GM12891 (cell line): ENCODE measurements around the gene DHRS7C.

ENCODE experiments used
- DNase-seq: peaks from one replicate; pipeline ENCODE4 v3.0.0; 2011; ENCODE audit warnings: low spot score; ENCODE audit not compliant: insufficient read length
- FAIRE-seq: peaks from 2 replicates; lab custom pipeline; 2011; peaks lifted over from hg19 to GRCh38; lab: Jason Lieb, UNC
- PAX5 ChIP-seq: IDR thresholded peaks from 2 replicates; pipeline ENCODE4 v1.6.1; 2011; ENCODE audit warnings: low read length, moderate library complexity, mild to moderate bottlenecking; ENCODE audit not compliant: insufficient read depth, severe bottlenecking
- POLR2A ChIP-seq: IDR thresholded peaks from 2 replicates; pipeline ENCODE4 v1.6.1; 2011; ENCODE audit warnings: low read depth, low read length, control low read depth
- POLR2AphosphoS5 ChIP-seq: IDR thresholded peaks from 2 replicates; pipeline ENCODE4 v1.6.1; 2011; ENCODE audit warnings: low read depth, low read length, control low read depth
- POU2F2 ChIP-seq: IDR thresholded peaks from 2 replicates; pipeline ENCODE4 v1.6.1; 2011; ENCODE audit warnings: low read depth, mild to moderate bottlenecking, control low read depth, low read length, moderate library complexity
- SPI1 ChIP-seq: IDR thresholded peaks from 2 replicates; pipeline ENCODE4 v1.6.1; 2011; ENCODE audit warnings: low read depth, low read length, control low read depth
- TAF1 ChIP-seq: IDR thresholded peaks from 2 replicates; pipeline ENCODE4 v1.6.1; 2011; ENCODE audit warnings: low read depth, low read length, control low read depth

Gene DHRS7C

DNA sequence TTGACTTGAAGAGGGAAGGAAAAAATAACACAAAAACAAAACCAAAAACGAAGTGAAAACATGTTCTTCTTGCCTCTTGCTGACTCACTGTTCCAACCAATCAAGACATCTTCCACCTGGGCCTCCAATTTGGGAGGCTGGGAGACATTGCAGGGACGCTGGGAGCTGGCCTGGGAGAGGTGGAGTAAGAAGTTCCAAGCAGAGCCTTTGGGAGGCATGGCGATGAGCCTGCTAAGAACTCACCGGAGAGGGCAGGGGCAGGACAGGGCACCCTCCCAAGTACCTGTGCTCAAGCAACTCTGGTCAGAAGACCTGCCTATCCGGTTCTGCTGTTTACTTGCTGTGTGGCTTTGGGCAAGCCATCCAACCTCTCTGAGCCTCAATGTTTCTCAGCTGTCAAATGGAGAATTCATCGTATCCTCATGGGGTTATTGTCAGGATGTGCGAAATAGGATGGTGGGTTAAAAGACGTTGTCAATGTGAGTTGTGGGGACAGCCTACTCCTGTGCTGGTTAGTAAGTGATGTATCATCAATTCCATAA lies 33.5 kb upstream of the DHRS7C start:
- no peak for DNase-seq
- TF ChIP-seq TAF1 (no peak), POLR2AphosphoS5 (no peak), PAX5 (no peak), SPI1 (no peak), POU2F2 (no peak), POLR2A (no peak)
- FAIRE-seq, result no peak

GRCh38 chr17:9824094-9824493 lies 32.7 kb upstream of the DHRS7C start:
- FAIRE-seq (no peak), DNase-seq (no peak)
- no peak for TF ChIP-seq POU2F2
- no peak for TF ChIP-seq POLR2AphosphoS5
- TF ChIP-seq PAX5, result no peak
- TF ChIP-seq POLR2A, result no peak
- TF ChIP-seq SPI1, result no peak
- no peak for TF ChIP-seq TAF1

DNA sequence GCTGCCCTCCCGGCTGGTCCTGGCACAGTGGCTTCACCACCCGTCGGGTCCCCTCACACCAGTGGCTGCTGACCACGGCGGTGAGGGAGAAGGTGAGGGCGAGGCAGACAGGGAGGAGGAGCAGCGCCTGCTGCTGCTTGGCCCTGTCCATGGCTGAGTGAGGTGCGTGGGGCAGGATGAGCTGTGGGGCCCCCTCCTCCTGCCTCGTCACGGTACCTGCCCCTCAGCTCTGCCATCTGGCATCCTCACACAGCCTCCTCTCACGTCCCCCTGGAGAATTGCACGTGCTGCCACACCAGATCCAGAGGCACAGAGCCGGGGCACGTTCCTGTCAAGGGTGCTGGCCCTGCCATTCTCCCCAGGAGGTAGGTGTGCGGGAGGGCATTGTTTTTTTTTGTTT lies 30.5 kb upstream of the DHRS7C start, which contains the start of gene GSG1L2:
TSS of gene GSG1L2 (minus strand) at position 159 of the 400 bp plus-strand sequence. CDS start at position 151, 8 bp downstream.
- DNase-seq, result no peak
- FAIRE-seq, result no peak
- TF ChIP-seq POU2F2 (no peak), POLR2AphosphoS5 (no peak), POLR2A (no peak), SPI1 (no peak), TAF1 (no peak), PAX5 (no peak)

DNA sequence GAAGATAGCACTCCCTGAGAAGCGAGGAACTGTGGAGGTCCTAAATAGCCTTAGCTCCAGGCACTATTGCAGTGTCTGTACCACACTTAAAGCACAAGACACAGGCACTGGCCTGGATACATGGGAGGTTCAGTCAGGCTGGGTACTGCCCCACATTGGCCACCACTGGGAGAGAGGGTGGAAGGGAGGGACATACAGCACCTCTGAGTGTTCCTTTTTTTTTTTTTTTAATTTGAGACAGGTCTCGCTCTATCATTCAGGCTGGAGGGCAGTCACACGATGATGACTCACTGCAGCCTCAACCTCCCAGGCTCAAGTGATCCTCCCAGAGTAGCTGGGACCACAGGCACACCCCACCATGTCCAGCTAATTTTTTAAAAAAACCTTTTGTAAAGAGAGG lies 29.1 kb upstream of the DHRS7C start:
- DNase-seq (no peak), FAIRE-seq (no peak)
- no peak for TF ChIP-seq TAF1
- no peak for TF ChIP-seq SPI1
- no peak for TF ChIP-seq PAX5
- no peak for TF ChIP-seq POU2F2

- no peak for DNase-seq
- no peak for TF ChIP-seq POLR2AphosphoS5
- TF ChIP-seq PAX5, result no peak
- TF ChIP-seq TAF1, result no peak
- no peak for TF ChIP-seq SPI1
- no peak for TF ChIP-seq POLR2A
- TF ChIP-seq POU2F2, result no peak
- no peak for FAIRE-seq
These were observed 27.4 kb upstream of the DHRS7C start for GRCh38 chr17:9818760-9819159.

DNA sequence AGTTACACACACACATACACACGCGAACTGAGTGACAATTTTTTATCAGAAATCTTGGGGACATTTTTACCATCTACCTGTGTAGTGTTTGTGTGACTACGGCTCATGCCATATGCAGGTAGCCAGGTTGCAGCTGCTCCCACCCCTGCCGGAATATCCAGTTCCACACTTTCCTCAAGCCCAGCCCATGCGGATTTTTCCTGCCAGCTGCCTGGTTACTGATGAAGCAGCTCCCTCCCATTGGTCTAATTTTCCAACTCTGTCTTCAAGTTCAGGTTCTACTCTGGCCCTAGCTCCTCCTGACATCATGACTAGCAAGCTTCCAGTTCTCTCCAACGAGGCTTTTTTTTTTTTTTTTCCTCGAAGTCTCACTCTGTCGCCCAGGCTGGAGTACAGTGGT lies 25.7 kb upstream of the DHRS7C start:
- DNase-seq (no peak), FAIRE-seq (no peak)
- no peak for TF ChIP-seq TAF1
- TF ChIP-seq POLR2AphosphoS5, result no peak
- TF ChIP-seq SPI1, result no peak
- no peak for TF ChIP-seq PAX5
- TF ChIP-seq POU2F2, result no peak
- no peak for TF ChIP-seq POLR2A

DNA sequence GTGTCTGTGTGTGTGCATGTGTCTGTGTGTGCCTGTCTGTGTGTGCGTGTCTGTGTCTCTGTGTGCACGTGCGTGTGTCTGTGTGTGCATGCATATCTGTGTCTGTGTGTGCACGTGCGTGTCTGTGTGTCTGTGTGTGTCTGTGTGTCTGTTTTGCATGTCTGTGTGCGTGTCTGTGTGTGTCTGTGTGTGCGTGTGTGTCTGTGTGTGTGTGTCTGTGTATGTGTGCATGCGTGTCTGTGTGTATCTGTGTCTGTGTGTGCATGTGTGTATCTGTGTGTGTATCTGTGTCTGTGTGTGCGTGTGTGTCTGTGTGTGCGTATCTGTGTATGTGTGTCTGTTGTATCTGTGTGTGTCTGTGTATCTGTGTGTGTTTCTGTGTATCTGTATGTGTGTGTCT lies 25.1 kb upstream of the DHRS7C start:
- DNase-seq (no peak), FAIRE-seq (no peak)
- TF ChIP-seq PAX5 (no peak), POU2F2 (no peak), POLR2A (no peak)

GRCh38 chr17:9814337-9814945 lies 23.0 kb upstream of the DHRS7C start:
- TF ChIP-seq PAX5 (no peak), POLR2A (no peak), POLR2AphosphoS5 (no peak), POU2F2 (no peak), TAF1 (no peak), SPI1 (no peak)
- DNase-seq (no peak), FAIRE-seq (no peak)

- no peak for FAIRE-seq
These were observed 21.8 kb upstream of the DHRS7C start for GRCh38 chr17:9813166-9813565.

DNA sequence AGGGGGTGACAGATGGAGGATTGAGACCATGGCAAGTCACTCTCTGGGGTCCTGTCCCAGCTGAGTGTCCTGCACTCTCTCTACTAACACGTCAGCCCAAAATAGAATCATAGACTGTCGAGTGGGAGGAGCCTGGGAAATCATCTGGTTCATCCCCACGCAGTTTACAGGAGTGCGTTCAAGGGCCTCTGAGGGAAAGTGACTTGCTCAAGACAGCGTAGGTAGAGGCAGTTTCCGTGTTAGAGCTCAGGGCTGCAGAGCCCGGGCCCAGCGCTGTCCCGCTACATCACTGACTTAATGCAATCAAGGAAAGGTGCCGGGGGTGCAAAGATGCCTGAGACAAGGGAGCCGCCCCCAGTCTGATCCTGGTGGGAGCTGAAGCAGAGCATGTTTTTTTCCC lies 20.1 kb upstream of the DHRS7C start:
- FAIRE-seq, result no peak
- no peak for DNase-seq
- TF ChIP-seq PAX5 (no peak), SPI1 (no peak), POLR2AphosphoS5 (no peak), POLR2A (no peak), POU2F2 (no peak), TAF1 (no peak)

More at GRCh38 chr17:9813166-9813565, 21.8 kb upstream of the DHRS7C start:
- TF ChIP-seq POU2F2, result no peak
- no peak for TF ChIP-seq PAX5
- no peak for TF ChIP-seq SPI1
- TF ChIP-seq TAF1, result no peak
- no peak for TF ChIP-seq POLR2AphosphoS5
- no peak for TF ChIP-seq POLR2A
- no peak for DNase-seq
